Mesothelial cell of epicardium (in vitro differentiated cells): ENCODE results near the gene MT1B. TPM values are rescaled to one million over a fixed set of nuclear protein-coding genes. Genes with fewer than 3 reads are reported as not detected.
"Not testable (repeated sequence)": the region's sequence is repeated elsewhere in the genome, so short reads cannot be mapped to it uniquely, and the experiment has no call there.

ENCODE experiments used
- DNase-seq, 2 experiments: peaks; one replicate each; pipeline ENCODE4 v3.0.0; 2021; ENCODE audit warnings: low spot score in 2 of 2; ENCODE audit not compliant: unreplicated experiment in 2 of 2
- H3K27ac Mint-ChIP-seq: 2 replicates; pipeline ENCODE4 v1.8.0; 2021; ENCODE audit warnings: mixed read lengths
- H3K27me3 Mint-ChIP-seq: 2 replicates; pipeline ENCODE4 v1.8.0; 2021; ENCODE audit warnings: low read depth, mixed read lengths
- H3K36me3 Mint-ChIP-seq: 2 replicates; pipeline ENCODE4 v1.8.0; 2021; ENCODE audit warnings: mixed read lengths
- H3K4me1 Mint-ChIP-seq: 2 replicates; pipeline ENCODE4 v1.8.0; 2021; ENCODE audit warnings: mixed read lengths
- H3K4me3 Mint-ChIP-seq: 2 replicates; pipeline ENCODE4 v1.8.0; 2021; ENCODE audit warnings: mild to moderate bottlenecking, moderate library complexity, mixed read lengths
- H3K9me3 Mint-ChIP-seq: 2 replicates; pipeline ENCODE4 v1.8.0; 2021; ENCODE audit warnings: mixed read lengths
- CTCF ChIP-seq: fragments of 200-600 bp; sonication (generic); IDR thresholded peaks from one replicate; pipeline ENCODE4 v1.5.0; 2021; ENCODE audit warnings: antibody characterized with exemption; ENCODE audit not compliant: unreplicated experiment
- total RNA-seq: library from RNA; stranded (reverse); gene quantifications from 3 replicates; pipeline ENCODE4 v1.2.1, GENCODE V29; 2021

The MT1B gene
- total RNA-seq, 1 donor from 2014 or later: not detected

GRCh38 chr16:56615353-56615752, 36.3 kb upstream of the MT1B start:
- no peak for TF ChIP-seq CTCF
- Mint-ChIP-seq H3K4me3 (no peak overlapping the region), H3K36me3 (no peaks in the 10 kb centered on the region), H3K4me1 (peaks cover 13% of the 10 kb centered on the region), H3K27me3 (peaks cover 60% of the 10 kb centered on the region), H3K27ac (no peak overlapping the region), H3K9me3 (no peaks in the 10 kb centered on the region)
- no peak for DNase-seq

- peak overlapping the region; percentile 65 for H3K4me3 Mint-ChIP-seq
- H3K9me3 Mint-ChIP-seq: no peaks in the 10 kb centered on the region
- peaks cover 64% of the 10 kb centered on the region for H3K27me3 Mint-ChIP-seq
- no peak overlapping the region for H3K27ac Mint-ChIP-seq
- H3K36me3 Mint-ChIP-seq: no peaks in the 10 kb centered on the region
- no peak for DNase-seq
- no peak for TF ChIP-seq CTCF
- H3K4me1 Mint-ChIP-seq: peaks cover 8% of the 10 kb centered on the region
Observed at GRCh38 chr16:56616608-56617211, 35.0 kb upstream of the MT1B start.

- peak in 1 of 2 experiments; percentile 58 for DNase-seq
- H3K4me3 Mint-ChIP-seq: peak overlapping the region; percentile 65
- no peaks in the 10 kb centered on the region for H3K9me3 Mint-ChIP-seq
- H3K27ac Mint-ChIP-seq: no peak overlapping the region
- peaks cover 10% of the 10 kb centered on the region for H3K4me1 Mint-ChIP-seq
- TF ChIP-seq CTCF: no peak
- H3K27me3 Mint-ChIP-seq: peaks cover 67% of the 10 kb centered on the region
- no peaks in the 10 kb centered on the region for H3K36me3 Mint-ChIP-seq
Observed at GRCh38 chr16:56617212-56618085, 34.2 kb upstream of the MT1B start.

GRCh38 chr16:56618138-56618537, 33.5 kb upstream of the MT1B start:
- H3K4me1 Mint-ChIP-seq: peaks cover 10% of the 10 kb centered on the region
- no peak overlapping the region for H3K4me3 Mint-ChIP-seq
- no peak for DNase-seq
- no peak overlapping the region for H3K27ac Mint-ChIP-seq
- peaks cover 74% of the 10 kb centered on the region for H3K27me3 Mint-ChIP-seq
- no peaks in the 10 kb centered on the region for H3K9me3 Mint-ChIP-seq
- no peaks in the 10 kb centered on the region for H3K36me3 Mint-ChIP-seq
- no peak for TF ChIP-seq CTCF

GRCh38 chr16:56620339-56620897, 31.3 kb upstream of the MT1B start:
- Mint-ChIP-seq H3K27me3 (peaks cover 78% of the 10 kb centered on the region), H3K4me1 (peaks cover 15% of the 10 kb centered on the region), H3K4me3 (no peak overlapping the region), H3K27ac (no peak overlapping the region), H3K36me3 (no peaks in the 10 kb centered on the region), H3K9me3 (no peaks in the 10 kb centered on the region)
- no peak for TF ChIP-seq CTCF
- no peak for DNase-seq

GRCh38 chr16:56621665-56622445, 29.8 kb upstream of the MT1B start:
- peaks cover 19% of the 10 kb centered on the region for H3K4me1 Mint-ChIP-seq
- H3K27me3 Mint-ChIP-seq: peaks cover 83% of the 10 kb centered on the region
- H3K4me3 Mint-ChIP-seq, DNase-seq, H3K9me3 Mint-ChIP-seq, H3K36me3 Mint-ChIP-seq, H3K27ac Mint-ChIP-seq: not testable (repeated sequence)

GRCh38 chr16:56623184-56623583, 28.5 kb upstream of the MT1B start:
- peaks cover 18% of the 10 kb centered on the region for H3K4me1 Mint-ChIP-seq
- not testable (repeated sequence) for H3K36me3 Mint-ChIP-seq, DNase-seq, H3K27ac Mint-ChIP-seq, H3K9me3 Mint-ChIP-seq, H3K4me3 Mint-ChIP-seq
- H3K27me3 Mint-ChIP-seq: peaks cover 77% of the 10 kb centered on the region
